ENCODE results near the gene FOXP2.

The FOXP2 gene

GRCh38 chr7:114620208-114620607, 205.6 kb downstream of the FOXP2 start:
- Histone ChIP-seq H3K36me3 (ENCODE audit: control insufficient read depth, insufficient read depth, low read length) (no peaks in the 10 kb centered on the region), H3K4me1 (no peaks in the 10 kb centered on the region), H3K9me3 (ENCODE audit: control insufficient read depth, low read length) (no peaks in the 10 kb centered on the region), H3K4me2 (ENCODE audit: low read length) (no peak overlapping the region), H3K27me3 (ENCODE audit: control insufficient read depth, insufficient read depth, low read length) (no peaks in the 10 kb centered on the region), H3K4me3 (ENCODE audit: low read depth, low read length) (no peak overlapping the region), H3K9ac (no peak overlapping the region), H2AFZ (no peak overlapping the region), H3K79me2 (no peaks in the 10 kb centered on the region), H3K27ac (no peak overlapping the region)
- no peak for TF ChIP-seq CTCF (IDR thresholded peaks at IDR 0.05)

GRCh38 chr7:114622221-114622620, 207.6 kb downstream of the FOXP2 start:
- no peak overlapping the region for H3K27ac ChIP-seq
- H3K9ac ChIP-seq = no peak overlapping the region
- no peak overlapping the region for H3K4me3 ChIP-seq (ENCODE audit: low read depth, low read length)
- H3K27me3 ChIP-seq (ENCODE audit: control insufficient read depth, insufficient read depth, low read length) = no peaks in the 10 kb centered on the region
- H2AFZ ChIP-seq = no peak overlapping the region
- H3K9me3 ChIP-seq (ENCODE audit: control insufficient read depth, low read length) = no peaks in the 10 kb centered on the region
- H3K4me2 ChIP-seq (ENCODE audit: low read length) = no peak overlapping the region
- no peaks in the 10 kb centered on the region for H3K4me1 ChIP-seq
- H3K36me3 ChIP-seq (ENCODE audit: control insufficient read depth, insufficient read depth, low read length) = no peaks in the 10 kb centered on the region
- no peaks in the 10 kb centered on the region for H3K79me2 ChIP-seq
- no peak for TF ChIP-seq CTCF (IDR thresholded peaks at IDR 0.05)

- Histone ChIP-seq H3K9me3 (ENCODE audit: control insufficient read depth, low read length) (no peaks in the 10 kb centered on the region), H3K4me3 (ENCODE audit: low read depth, low read length) (no peak overlapping the region)
- no peak for TF ChIP-seq CTCF (IDR thresholded peaks at IDR 0.05)
Observed at GRCh38 chr7:114623146-114623545, 208.5 kb downstream of the FOXP2 start.

GRCh38 chr7:114627231-114627630, 212.6 kb downstream of the FOXP2 start:
- Histone ChIP-seq H2AFZ (no peak overlapping the region), H3K79me2 (no peaks in the 10 kb centered on the region), H3K4me3 (ENCODE audit: low read depth, low read length) (no peak overlapping the region), H3K9ac (no peak overlapping the region), H3K4me1 (no peaks in the 10 kb centered on the region), H3K36me3 (ENCODE audit: control insufficient read depth, insufficient read depth, low read length) (no peaks in the 10 kb centered on the region), H3K4me2 (ENCODE audit: low read length) (no peak overlapping the region), H3K27me3 (ENCODE audit: control insufficient read depth, insufficient read depth, low read length) (no peaks in the 10 kb centered on the region), H3K9me3 (ENCODE audit: control insufficient read depth, low read length) (no peaks in the 10 kb centered on the region), H3K27ac (no peak overlapping the region)
- no peak for TF ChIP-seq CTCF (IDR thresholded peaks at IDR 0.05)

More at GRCh38 chr7:114623146-114623545, 208.5 kb downstream of the FOXP2 start:
- H2AFZ ChIP-seq = no peak overlapping the region
- no peak overlapping the region for H3K27ac ChIP-seq
- H3K4me1 ChIP-seq = no peaks in the 10 kb centered on the region
- H3K79me2 ChIP-seq = no peaks in the 10 kb centered on the region
- no peaks in the 10 kb centered on the region for H3K27me3 ChIP-seq (ENCODE audit: control insufficient read depth, insufficient read depth, low read length)
- H3K4me2 ChIP-seq (ENCODE audit: low read length) = no peak overlapping the region
- H3K36me3 ChIP-seq (ENCODE audit: control insufficient read depth, insufficient read depth, low read length) = no peaks in the 10 kb centered on the region
- H3K9ac ChIP-seq = no peak overlapping the region

GRCh38 chr7:114628362-114628761, 213.7 kb downstream of the FOXP2 start:
- no peak overlapping the region for H3K9ac ChIP-seq
- no peaks in the 10 kb centered on the region for H3K4me1 ChIP-seq
- H3K9me3 ChIP-seq (ENCODE audit: control insufficient read depth, low read length) = no peaks in the 10 kb centered on the region
- H3K79me2 ChIP-seq = no peaks in the 10 kb centered on the region
- H2AFZ ChIP-seq = no peak overlapping the region
- no peaks in the 10 kb centered on the region for H3K27me3 ChIP-seq (ENCODE audit: control insufficient read depth, insufficient read depth, low read length)
- no peak overlapping the region for H3K27ac ChIP-seq
- no peak for TF ChIP-seq CTCF (IDR thresholded peaks at IDR 0.05)
- H3K4me3 ChIP-seq (ENCODE audit: low read depth, low read length) = no peak overlapping the region
- no peak overlapping the region for H3K4me2 ChIP-seq (ENCODE audit: low read length)
- H3K36me3 ChIP-seq (ENCODE audit: control insufficient read depth, insufficient read depth, low read length) = no peaks in the 10 kb centered on the region
